Measurements from ENCODE around the gene KDF1. TPM values are rescaled to one million over a fixed set of nuclear protein-coding genes. Genes with fewer than 3 reads are reported as not detected.

The KDF1 gene
- total RNA-seq, 4 donors from 2014 or later, result 21.9 to 51.1 (median 41.5) TPM

- TF ChIP-seq EP300 (IDR thresholded peaks at IDR 0.05) (no peak), CTCF (IDR thresholded peaks at IDR 0.05) (no peak), POLR2AphosphoS5 (IDR thresholded peaks at IDR 0.05) (no peak), POLR2A (IDR thresholded peaks at IDR 0.05) (no peak)
Observed at GRCh38 chr1:26913754-26914619, 46.3 kb downstream of the KDF1 start, which contains the start of gene NR0B2. NR0B2 (minus strand) TSS chr1:26913975; CDS start chr1:26913940, 35 bp downstream.

GRCh38 chr1:26913389-26913753 lies 46.9 kb downstream of the KDF1 start:
- DNase-seq (ENCODE audit: low spot score in 2 of 2), result no peak
- H3K9me3 ChIP-seq, result no peaks in the 10 kb centered on the region
- TF ChIP-seq POLR2AphosphoS5 (IDR thresholded peaks at IDR 0.05), result no peak
- no peak for TF ChIP-seq POLR2A (IDR thresholded peaks at IDR 0.05)
- no peak for TF ChIP-seq EP300 (IDR thresholded peaks at IDR 0.05)
- TF ChIP-seq CTCF (IDR thresholded peaks at IDR 0.05), result no peak
- no peaks in the 10 kb centered on the region for H3K36me3 ChIP-seq
- no peaks in the 10 kb centered on the region for H3K27me3 ChIP-seq
- H3K27ac ChIP-seq, result no peak overlapping the region
- 100% methylated on average over 1 of the region's 5 CpGs for WGBS
- H3K4me3 ChIP-seq, result no peak overlapping the region
- H3K4me1 ChIP-seq, result no peaks in the 10 kb centered on the region

More at GRCh38 chr1:26913754-26914619, 46.3 kb downstream of the KDF1 start, which contains the start of gene NR0B2:
- WGBS, result 95% methylated on average over 11 of the region's 16 CpGs
- Histone ChIP-seq H3K4me1 (no peaks in the 10 kb centered on the region), H3K4me3 (no peak within 1 kb of the TSS), H3K27me3 (no peaks in the 10 kb centered on the region), H3K27ac (no peak within 1 kb of the TSS), H3K36me3 (no peaks in the 10 kb centered on the region), H3K9me3 (no peaks in the 10 kb centered on the region)
- DNase-seq (ENCODE audit: low spot score in 2 of 2), result no peak

GRCh38 chr1:26912147-26912490 lies 48.1 kb downstream of the KDF1 start:
- 74% methylated on average over 2 of the region's 2 CpGs for WGBS
- Histone ChIP-seq H3K27ac (no peak overlapping the region), H3K4me3 (no peak overlapping the region), H3K27me3 (no peaks in the 10 kb centered on the region), H3K36me3 (no peaks in the 10 kb centered on the region), H3K4me1 (no peaks in the 10 kb centered on the region), H3K9me3 (no peaks in the 10 kb centered on the region)
- no peak for DNase-seq (ENCODE audit: low spot score in 2 of 2)
- TF ChIP-seq CTCF (IDR thresholded peaks at IDR 0.05) (no peak), POLR2AphosphoS5 (IDR thresholded peaks at IDR 0.05) (no peak), EP300 (IDR thresholded peaks at IDR 0.05) (no peak), POLR2A (IDR thresholded peaks at IDR 0.05) (no peak)

- 94% methylated on average over 8 of the region's 8 CpGs for WGBS
- no peaks in the 10 kb centered on the region for H3K36me3 ChIP-seq
- no peak overlapping the region for H3K4me3 ChIP-seq
- H3K4me1 ChIP-seq, result no peaks in the 10 kb centered on the region
- no peaks in the 10 kb centered on the region for H3K9me3 ChIP-seq
- no peak overlapping the region for H3K27ac ChIP-seq
- TF ChIP-seq POLR2A (IDR thresholded peaks at IDR 0.05) (no peak), EP300 (IDR thresholded peaks at IDR 0.05) (no peak)
- no peak for DNase-seq (ENCODE audit: low spot score in 2 of 2)
- no peaks in the 10 kb centered on the region for H3K27me3 ChIP-seq
Observed at GRCh38 chr1:26911399-26912146, 48.7 kb downstream of the KDF1 start.

- WGBS, result 84% methylated on average over 4 of the region's 4 CpGs
- no peak overlapping the region for H3K27ac ChIP-seq
Observed at GRCh38 chr1:26910343-26911160, 49.7 kb downstream of the KDF1 start.

More at GRCh38 chr1:26910343-26911160, 49.7 kb downstream of the KDF1 start:
- Histone ChIP-seq H3K9me3 (no peaks in the 10 kb centered on the region), H3K4me1 (no peaks in the 10 kb centered on the region), H3K4me3 (no peak overlapping the region), H3K27me3 (no peaks in the 10 kb centered on the region), H3K36me3 (no peaks in the 10 kb centered on the region)
- TF ChIP-seq POLR2A (IDR thresholded peaks at IDR 0.05) (no peak), CTCF (IDR thresholded peaks at IDR 0.05) (no peak), POLR2AphosphoS5 (IDR thresholded peaks at IDR 0.05) (no peak), EP300 (IDR thresholded peaks at IDR 0.05) (no peak)
- no peak for DNase-seq (ENCODE audit: low spot score in 2 of 2)

All from suprapubic skin (tissue), 4 donors.